ENCODE measurements around the gene ANKS4B.

The ANKS4B gene

DNA sequence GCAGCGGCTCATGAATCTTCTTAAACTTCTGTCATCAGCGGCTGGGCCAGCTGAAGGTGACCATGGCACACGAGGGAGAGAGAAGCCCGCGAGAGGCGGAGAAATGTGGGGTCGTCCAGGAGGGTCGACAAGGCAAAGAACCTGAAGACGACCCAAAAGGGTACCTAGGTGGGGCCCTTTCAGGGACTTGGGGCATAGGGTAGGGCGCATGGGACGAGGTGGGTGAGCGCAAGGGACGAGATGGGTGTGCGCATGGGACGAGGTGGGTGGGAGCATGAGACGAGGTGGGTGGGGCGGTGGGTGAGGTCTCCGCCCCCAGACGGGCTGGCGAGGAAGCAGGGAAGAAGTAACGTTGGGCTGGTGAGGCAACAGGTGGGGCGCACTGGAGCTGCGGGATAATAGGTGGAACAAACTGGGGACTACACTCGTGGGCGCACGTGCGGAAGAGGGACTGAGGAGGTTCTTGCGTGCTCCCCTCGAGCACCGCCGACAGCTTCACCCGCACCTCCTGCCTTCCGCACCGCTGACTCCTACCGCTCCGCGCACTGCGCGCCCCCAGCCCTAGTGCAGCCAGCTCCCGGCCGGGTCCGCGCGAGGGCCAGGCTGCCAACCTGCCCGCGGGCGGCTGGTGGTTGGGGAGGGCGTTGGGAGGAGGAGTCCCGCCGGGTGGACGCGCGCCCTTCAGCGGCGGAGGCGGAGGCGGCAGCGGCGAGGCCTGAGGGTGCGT is 67.8 kb downstream of the ANKS4B start (continued):
- TF ChIP-seq SP3 (tag by site-specific recombination; IDR thresholded peaks at IDR 0.05) (peak; percentile 88), GLI2 (tag by site-specific recombination; IDR thresholded peaks at IDR 0.05; ENCODE audit: borderline replicate concordance, low read depth) (no peak), ZNF19 (tag by site-specific recombination; IDR thresholded peaks at IDR 0.05; ENCODE audit: low read depth) (no peak), ZNF292 (tag by site-specific recombination; IDR thresholded peaks at IDR 0.05; ENCODE audit: borderline replicate concordance, low read depth) (no peak), ZNF146 (tag by site-specific recombination; IDR thresholded peaks at IDR 0.05) (peak; percentile 49; the same call in 1 of the 2 replicates), ZFP69B (tag by site-specific recombination; IDR thresholded peaks at IDR 0.05) (peak; percentile 68; the same call in 1 of the 2 replicates), KLF10 (tag by site-specific recombination; IDR thresholded peaks at IDR 0.05) (peak; percentile 40; the same call in 1 of the 2 replicates), ZBTB7A (tag by site-specific recombination; IDR thresholded peaks at IDR 0.05; ENCODE audit: low read depth) (peak; percentile 83; the same call in 1 of the 2 replicates), ZNF10 (tag by site-specific recombination; IDR thresholded peaks at IDR 0.05) (peak; percentile 76), ZNF394 (tag by site-specific recombination; IDR thresholded peaks at IDR 0.05; ENCODE audit: borderline replicate concordance) (no peak), MZF1 (tag by site-specific recombination; IDR thresholded peaks at IDR 0.05; ENCODE audit: borderline replicate concordance) (peak; percentile 90), ZNF596 (tag by site-specific recombination; IDR thresholded peaks at IDR 0.05) (no peak), ZNF624 (tag by site-specific recombination; IDR thresholded peaks at IDR 0.05) (no peak), ZNF274 (IDR thresholded peaks at IDR 0.05; ENCODE audit: low read length) (no peak), ZNF274 (tag by site-specific recombination; IDR thresholded peaks at IDR 0.05; ENCODE audit: borderline replicate concordance) (no peak), ZNF121 (tag by site-specific recombination; IDR thresholded peaks at IDR 0.05) (no peak), BCL11B (tag by site-specific recombination; IDR thresholded peaks at IDR 0.05; ENCODE audit: low read depth) (no peak), ZNF404 (tag by site-specific recombination; IDR thresholded peaks at IDR 0.05) (no peak), ZNF792 (tag by site-specific recombination; IDR thresholded peaks at IDR 0.05) (no peak), ZFHX2 (tag by site-specific recombination; conservative IDR thresholded peaks at IDR 0.05) (peak; percentile 98), ZNF157 (tag by site-specific recombination; IDR thresholded peaks at IDR 0.05) (no peak), ZFP3 (tag by site-specific recombination; IDR thresholded peaks at IDR 0.05; ENCODE audit: low read depth) (no peak), BCL11A (tag by site-specific recombination; IDR thresholded peaks at IDR 0.05; ENCODE audit: low read depth) (no peak), ZNF510 (tag by site-specific recombination; IDR thresholded peaks at IDR 0.05; ENCODE audit: insufficient replicate concordance) (no peak), ZBTB1 (tag by site-specific recombination; IDR thresholded peaks at IDR 0.05) (0 out of 2 replicates have a peak, but pooled peaks have one; percentile 45), ZBTB21 (tag by site-specific recombination; IDR thresholded peaks at IDR 0.05) (no peak), IKZF3 (tag by site-specific recombination; IDR thresholded peaks at IDR 0.05) (no peak), TRIM28 (IDR thresholded peaks at IDR 0.05; ENCODE audit: borderline replicate concordance, low read length) (no peak), GLIS1 (tag by site-specific recombination; IDR thresholded peaks at IDR 0.05) (peak; percentile 45)
- TF ChIP-seq, protein P1, sequence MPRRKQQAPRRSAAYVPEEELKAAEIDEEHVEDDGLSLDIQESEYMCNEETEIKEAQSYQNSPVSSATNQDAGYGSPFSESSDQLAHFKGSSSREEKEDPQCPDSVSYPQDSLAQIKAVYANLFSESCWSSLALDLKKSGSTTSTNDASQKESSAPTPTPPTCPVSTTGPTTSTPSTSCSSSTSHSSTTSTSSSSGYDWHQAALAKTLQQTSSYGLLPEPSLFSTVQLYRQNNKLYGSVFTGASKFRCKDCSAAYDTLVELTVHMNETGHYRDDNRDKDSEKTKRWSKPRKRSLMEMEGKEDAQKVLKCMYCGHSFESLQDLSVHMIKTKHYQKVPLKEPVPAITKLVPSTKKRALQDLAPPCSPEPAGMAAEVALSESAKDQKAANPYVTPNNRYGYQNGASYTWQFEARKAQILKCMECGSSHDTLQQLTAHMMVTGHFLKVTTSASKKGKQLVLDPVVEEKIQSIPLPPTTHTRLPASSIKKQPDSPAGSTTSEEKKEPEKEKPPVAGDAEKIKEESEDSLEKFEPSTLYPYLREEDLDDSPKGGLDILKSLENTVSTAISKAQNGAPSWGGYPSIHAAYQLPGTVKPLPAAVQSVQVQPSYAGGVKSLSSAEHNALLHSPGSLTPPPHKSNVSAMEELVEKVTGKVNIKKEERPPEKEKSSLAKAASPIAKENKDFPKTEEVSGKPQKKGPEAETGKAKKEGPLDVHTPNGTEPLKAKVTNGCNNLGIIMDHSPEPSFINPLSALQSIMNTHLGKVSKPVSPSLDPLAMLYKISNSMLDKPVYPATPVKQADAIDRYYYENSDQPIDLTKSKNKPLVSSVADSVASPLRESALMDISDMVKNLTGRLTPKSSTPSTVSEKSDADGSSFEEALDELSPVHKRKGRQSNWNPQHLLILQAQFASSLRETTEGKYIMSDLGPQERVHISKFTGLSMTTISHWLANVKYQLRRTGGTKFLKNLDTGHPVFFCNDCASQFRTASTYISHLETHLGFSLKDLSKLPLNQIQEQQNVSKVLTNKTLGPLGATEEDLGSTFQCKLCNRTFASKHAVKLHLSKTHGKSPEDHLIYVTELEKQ (tag by site-specific recombination; IDR thresholded peaks at IDR 0.05; ENCODE audit: borderline replicate concordance), result no peak
- TF ChIP-seq, protein P2, sequence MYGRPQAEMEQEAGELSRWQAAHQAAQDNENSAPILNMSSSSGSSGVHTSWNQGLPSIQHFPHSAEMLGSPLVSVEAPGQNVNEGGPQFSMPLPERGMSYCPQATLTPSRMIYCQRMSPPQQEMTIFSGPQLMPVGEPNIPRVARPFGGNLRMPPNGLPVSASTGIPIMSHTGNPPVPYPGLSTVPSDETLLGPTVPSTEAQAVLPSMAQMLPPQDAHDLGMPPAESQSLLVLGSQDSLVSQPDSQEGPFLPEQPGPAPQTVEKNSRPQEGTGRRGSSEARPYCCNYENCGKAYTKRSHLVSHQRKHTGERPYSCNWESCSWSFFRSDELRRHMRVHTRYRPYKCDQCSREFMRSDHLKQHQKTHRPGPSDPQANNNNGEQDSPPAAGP (tag by site-specific recombination; IDR thresholded peaks at IDR 0.05), result peak; percentile 95
- TF ChIP-seq, protein P3, sequence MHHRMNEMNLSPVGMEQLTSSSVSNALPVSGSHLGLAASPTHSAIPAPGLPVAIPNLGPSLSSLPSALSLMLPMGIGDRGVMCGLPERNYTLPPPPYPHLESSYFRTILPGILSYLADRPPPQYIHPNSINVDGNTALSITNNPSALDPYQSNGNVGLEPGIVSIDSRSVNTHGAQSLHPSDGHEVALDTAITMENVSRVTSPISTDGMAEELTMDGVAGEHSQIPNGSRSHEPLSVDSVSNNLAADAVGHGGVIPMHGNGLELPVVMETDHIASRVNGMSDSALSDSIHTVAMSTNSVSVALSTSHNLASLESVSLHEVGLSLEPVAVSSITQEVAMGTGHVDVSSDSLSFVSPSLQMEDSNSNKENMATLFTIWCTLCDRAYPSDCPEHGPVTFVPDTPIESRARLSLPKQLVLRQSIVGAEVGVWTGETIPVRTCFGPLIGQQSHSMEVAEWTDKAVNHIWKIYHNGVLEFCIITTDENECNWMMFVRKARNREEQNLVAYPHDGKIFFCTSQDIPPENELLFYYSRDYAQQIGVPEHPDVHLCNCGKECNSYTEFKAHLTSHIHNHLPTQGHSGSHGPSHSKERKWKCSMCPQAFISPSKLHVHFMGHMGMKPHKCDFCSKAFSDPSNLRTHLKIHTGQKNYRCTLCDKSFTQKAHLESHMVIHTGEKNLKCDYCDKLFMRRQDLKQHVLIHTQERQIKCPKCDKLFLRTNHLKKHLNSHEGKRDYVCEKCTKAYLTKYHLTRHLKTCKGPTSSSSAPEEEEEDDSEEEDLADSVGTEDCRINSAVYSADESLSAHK (tag by site-specific recombination; IDR thresholded peaks at IDR 0.05), result no peak
- TF ChIP-seq, protein P4, sequence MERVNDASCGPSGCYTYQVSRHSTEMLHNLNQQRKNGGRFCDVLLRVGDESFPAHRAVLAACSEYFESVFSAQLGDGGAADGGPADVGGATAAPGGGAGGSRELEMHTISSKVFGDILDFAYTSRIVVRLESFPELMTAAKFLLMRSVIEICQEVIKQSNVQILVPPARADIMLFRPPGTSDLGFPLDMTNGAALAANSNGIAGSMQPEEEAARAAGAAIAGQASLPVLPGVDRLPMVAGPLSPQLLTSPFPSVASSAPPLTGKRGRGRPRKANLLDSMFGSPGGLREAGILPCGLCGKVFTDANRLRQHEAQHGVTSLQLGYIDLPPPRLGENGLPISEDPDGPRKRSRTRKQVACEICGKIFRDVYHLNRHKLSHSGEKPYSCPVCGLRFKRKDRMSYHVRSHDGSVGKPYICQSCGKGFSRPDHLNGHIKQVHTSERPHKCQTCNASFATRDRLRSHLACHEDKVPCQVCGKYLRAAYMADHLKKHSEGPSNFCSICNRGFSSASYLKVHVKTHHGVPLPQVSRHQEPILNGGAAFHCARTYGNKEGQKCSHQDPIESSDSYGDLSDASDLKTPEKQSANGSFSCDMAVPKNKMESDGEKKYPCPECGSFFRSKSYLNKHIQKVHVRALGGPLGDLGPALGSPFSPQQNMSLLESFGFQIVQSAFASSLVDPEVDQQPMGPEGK (tag by site-specific recombination; IDR thresholded peaks at IDR 0.05), result peak; percentile 96

Measured in HEK293 (cell line).